Activated CD4-positive, alpha-beta T cell treated with anti-CD3 and anti-CD28 coated beads, Interleukin-2, amount 50 U/mL, for 16 hours (primary cell): ENCODE data around the gene EHMT2.

Source experiments
- DNase-seq: peaks from one replicate; pipeline ENCODE4 v3.0.0-alpha.2; 2020

EHMT2 gene

GRCh38 chr6:31837369-31838113, 60.0 kb downstream of the EHMT2 start:
- DNase-seq = no peak

- no peak for DNase-seq
Observed at GRCh38 chr6:31836474-31837368, 60.8 kb downstream of the EHMT2 start.

- DNase-seq = no peak
Observed at GRCh38 chr6:31836047-31836473, 61.4 kb downstream of the EHMT2 start.

- DNase-seq = peak; percentile 87
Observed at GRCh38 chr6:31834367-31835250, 62.9 kb downstream of the EHMT2 start.

GRCh38 chr6:31831350-31832215, 65.9 kb downstream of the EHMT2 start:
- no peak for DNase-seq

- DNase-seq = no peak
Observed at GRCh38 chr6:31830886-31831335, 66.6 kb downstream of the EHMT2 start.
